ENCODE results near the gene SASH3. TPM values are rescaled to one million over a fixed set of nuclear protein-coding genes. Genes with fewer than 3 reads are reported as not detected.
"Not testable (repeated sequence)": the region's sequence is repeated elsewhere in the genome, so short reads cannot be mapped to it uniquely, and the experiment has no call there.

Gene SASH3
- total and polyA plus RNA-seq, 9 donors = 2.3 to 3.3 (median 2.7) TPM

- Histone ChIP-seq H3K4me1 (ENCODE audit: control insufficient read depth, insufficient read depth, low read length) (peaks cover 24% of the 10 kb centered on the region), H3K27me3 (ENCODE audit: control insufficient read depth, insufficient read depth, low read length) (peaks cover 40% of the 10 kb centered on the region)
- not testable (repeated sequence) for H3K27ac ChIP-seq (ENCODE audit: low read length); DNase-seq; H3K4me3 ChIP-seq (ENCODE audit: low read length); H3K36me3 ChIP-seq (ENCODE audit: control insufficient read depth, insufficient read depth, low read length); H3K9me3 ChIP-seq (replicated peaks; ENCODE audit: control insufficient read depth, low read depth, low read length)
- WGBS (ENCODE audit: insufficient coverage) = 36% methylated on average over 3 of the region's 6 CpGs
These were observed 37.0 kb upstream of the SASH3 start for GRCh38 chrX:129742759-129743152.

- WGBS (ENCODE audit: insufficient coverage) = 100% methylated on average over 1 of the region's 4 CpGs
- no peaks in the 10 kb centered on the region for H3K9me3 ChIP-seq (replicated peaks; ENCODE audit: control insufficient read depth, low read depth, low read length)
- peaks cover 35% of the 10 kb centered on the region for H3K27me3 ChIP-seq (ENCODE audit: control insufficient read depth, insufficient read depth, low read length)
- H3K4me1 ChIP-seq (ENCODE audit: control insufficient read depth, insufficient read depth, low read length) = peaks cover 16% of the 10 kb centered on the region
- no peak overlapping the region for H3K4me3 ChIP-seq (ENCODE audit: low read length)
- DNase-seq = no peak
- no peak overlapping the region for H3K27ac ChIP-seq (ENCODE audit: low read length)
- no peaks in the 10 kb centered on the region for H3K36me3 ChIP-seq (ENCODE audit: control insufficient read depth, insufficient read depth, low read length)
These were observed 35.9 kb upstream of the SASH3 start for GRCh38 chrX:129743821-129744220.

- peaks cover 7% of the 10 kb centered on the region for H3K4me1 ChIP-seq (ENCODE audit: control insufficient read depth, insufficient read depth, low read length)
- 71% methylated on average over 5 of the region's 10 CpGs for WGBS (ENCODE audit: insufficient coverage)
These were observed 34.9 kb upstream of the SASH3 start for GRCh38 chrX:129744861-129745321.

GRCh38 chrX:129746557-129747470, 32.9 kb upstream of the SASH3 start:
- H3K4me1 ChIP-seq (ENCODE audit: control insufficient read depth, insufficient read depth, low read length) = peaks cover 7% of the 10 kb centered on the region
- 78% methylated on average over 2 of the region's 7 CpGs for WGBS (ENCODE audit: insufficient coverage)
- H3K4me3 ChIP-seq (ENCODE audit: low read length) = no peak overlapping the region
- H3K9me3 ChIP-seq (replicated peaks; ENCODE audit: control insufficient read depth, low read depth, low read length) = no peaks in the 10 kb centered on the region
- peaks cover 34% of the 10 kb centered on the region for H3K27me3 ChIP-seq (ENCODE audit: control insufficient read depth, insufficient read depth, low read length)
- H3K36me3 ChIP-seq (ENCODE audit: control insufficient read depth, insufficient read depth, low read length) = no peaks in the 10 kb centered on the region
- DNase-seq = no peak
- H3K27ac ChIP-seq (ENCODE audit: low read length) = no peak overlapping the region

More at GRCh38 chrX:129744861-129745321, 34.9 kb upstream of the SASH3 start:
- Histone ChIP-seq H3K4me3 (ENCODE audit: low read length) (no peak overlapping the region), H3K36me3 (ENCODE audit: control insufficient read depth, insufficient read depth, low read length) (no peaks in the 10 kb centered on the region), H3K9me3 (replicated peaks; ENCODE audit: control insufficient read depth, low read depth, low read length) (no peaks in the 10 kb centered on the region), H3K27ac (ENCODE audit: low read length) (no peak overlapping the region), H3K27me3 (ENCODE audit: control insufficient read depth, insufficient read depth, low read length) (peaks cover 31% of the 10 kb centered on the region)
- DNase-seq = no peak

GRCh38 chrX:129747533-129747932, 32.2 kb upstream of the SASH3 start:
- no peak overlapping the region for H3K27ac ChIP-seq (ENCODE audit: low read length)
- H3K4me1 ChIP-seq (ENCODE audit: control insufficient read depth, insufficient read depth, low read length) = peaks cover 5% of the 10 kb centered on the region
- no peak overlapping the region for H3K4me3 ChIP-seq (ENCODE audit: low read length)
- 84% methylated on average over 4 of the region's 4 CpGs for WGBS (ENCODE audit: insufficient coverage)
- no peaks in the 10 kb centered on the region for H3K9me3 ChIP-seq (replicated peaks; ENCODE audit: control insufficient read depth, low read depth, low read length)
- peaks cover 36% of the 10 kb centered on the region for H3K27me3 ChIP-seq (ENCODE audit: control insufficient read depth, insufficient read depth, low read length)
- no peak for DNase-seq
- no peaks in the 10 kb centered on the region for H3K36me3 ChIP-seq (ENCODE audit: control insufficient read depth, insufficient read depth, low read length)

- Histone ChIP-seq H3K36me3 (ENCODE audit: control insufficient read depth, insufficient read depth, low read length) (no peaks in the 10 kb centered on the region), H3K27me3 (ENCODE audit: control insufficient read depth, insufficient read depth, low read length) (peaks cover 36% of the 10 kb centered on the region), H3K4me1 (ENCODE audit: control insufficient read depth, insufficient read depth, low read length) (peaks cover 2% of the 10 kb centered on the region), H3K27ac (ENCODE audit: low read length) (no peak overlapping the region), H3K9me3 (replicated peaks; ENCODE audit: control insufficient read depth, low read depth, low read length) (no peaks in the 10 kb centered on the region), H3K4me3 (ENCODE audit: low read length) (no peak overlapping the region)
- DNase-seq = peak; percentile 90
- WGBS (ENCODE audit: insufficient coverage) = no CpG with 5 or more reads among the region's 4 CpGs
These were observed 31.4 kb upstream of the SASH3 start for GRCh38 chrX:129748305-129748704.

GRCh38 chrX:129749069-129749468, 30.7 kb upstream of the SASH3 start:
- peaks cover 29% of the 10 kb centered on the region for H3K27me3 ChIP-seq (ENCODE audit: control insufficient read depth, insufficient read depth, low read length)
- DNase-seq = no peak
- H3K36me3 ChIP-seq (ENCODE audit: control insufficient read depth, insufficient read depth, low read length) = no peaks in the 10 kb centered on the region
- H3K27ac ChIP-seq (ENCODE audit: low read length) = no peak overlapping the region
- H3K4me3 ChIP-seq (ENCODE audit: low read length) = no peak overlapping the region
- H3K9me3 ChIP-seq (replicated peaks; ENCODE audit: control insufficient read depth, low read depth, low read length) = no peaks in the 10 kb centered on the region
- WGBS (ENCODE audit: insufficient coverage) = no CpG with 5 or more reads among the region's 2 CpGs
- peaks cover 2% of the 10 kb centered on the region for H3K4me1 ChIP-seq (ENCODE audit: control insufficient read depth, insufficient read depth, low read length)

GRCh38 chrX:129750971-129751370, 28.8 kb upstream of the SASH3 start:
- no peaks in the 10 kb centered on the region for H3K9me3 ChIP-seq (replicated peaks; ENCODE audit: control insufficient read depth, low read depth, low read length)
- no peak overlapping the region for H3K27ac ChIP-seq (ENCODE audit: low read length)
- WGBS (ENCODE audit: insufficient coverage) = 83% methylated on average over 6 of the region's 8 CpGs
- peaks cover 37% of the 10 kb centered on the region for H3K27me3 ChIP-seq (ENCODE audit: control insufficient read depth, insufficient read depth, low read length)
- peaks cover 8% of the 10 kb centered on the region for H3K4me1 ChIP-seq (ENCODE audit: control insufficient read depth, insufficient read depth, low read length)
- H3K36me3 ChIP-seq (ENCODE audit: control insufficient read depth, insufficient read depth, low read length) = no peaks in the 10 kb centered on the region
- DNase-seq = no peak
- no peak overlapping the region for H3K4me3 ChIP-seq (ENCODE audit: low read length)

GRCh38 chrX:129754056-129755024, 25.4 kb upstream of the SASH3 start:
- WGBS (ENCODE audit: insufficient coverage) = 63% methylated on average over 14 of the region's 22 CpGs
- Histone ChIP-seq H3K4me3 (ENCODE audit: low read length) (no peak overlapping the region), H3K4me1 (ENCODE audit: control insufficient read depth, insufficient read depth, low read length) (peaks cover 9% of the 10 kb centered on the region), H3K9me3 (replicated peaks; ENCODE audit: control insufficient read depth, low read depth, low read length) (no peaks in the 10 kb centered on the region), H3K36me3 (ENCODE audit: control insufficient read depth, insufficient read depth, low read length) (no peaks in the 10 kb centered on the region), H3K27ac (ENCODE audit: low read length) (no peak overlapping the region), H3K27me3 (ENCODE audit: control insufficient read depth, insufficient read depth, low read length) (peaks cover 42% of the 10 kb centered on the region)
- DNase-seq = no peak

Measured in muscle of leg (tissue), 11 donors.